PC-3 (cell line): Measurements from ENCODE around the gene TRIM23. TPM values are rescaled to one million over a fixed set of nuclear protein-coding genes. Genes with fewer than 3 reads are reported as not detected.
A peak's percentile ranks its signal among the peaks of the same experiment; 100 is the strongest.
"Not testable (repeated sequence)": the region's sequence is repeated elsewhere in the genome, so short reads cannot be mapped to it uniquely, and the experiment has no call there.

Source experiments
- ATAC-seq: fragments of 200-7000 bp; cut with Tn5 transposase; 2 replicates; pipeline ENCODE4 v1.9.1; 2020; ENCODE audit warnings: mild to moderate bottlenecking, moderate library complexity
- BruUV-seq: library from RNA; stranded (reverse); fragments of 400-500 nt; replicated peaks from 2 replicates; lab custom pipeline; 2021; lab: Mats Ljungman, UMichigan
- CTCF ChIA-PET: fragments of 300-600 bp; sonication (Branson Sonifier 250); formaldehyde crosslinking; loops from one replicate; lab custom pipeline; 2022; ENCODE audit warnings: antibody characterized with exemption; lab: Charles Lee
- POLR2A ChIA-PET: fragments of 300-600 bp; sonication (Branson Sonifier 250); formaldehyde crosslinking; loops from one replicate; lab custom pipeline; 2022; ENCODE audit warnings: antibody characterized with exemption; ENCODE audit not compliant: unreplicated experiment; lab: Charles Lee
- DNase-seq: peaks from one replicate; pipeline ENCODE4 v3.0.0-alpha.2; 2015
- H2AFZ ChIP-seq: fragments of 300-600 bp; sonication (generic); 2 replicates; pipeline ENCODE4 v1.6.0; 2016; ENCODE audit warnings: antibody characterized with exemption, low read length
- H3F3A ChIP-seq: fragments of 300-600 bp; sonication (generic); one replicate; pipeline ENCODE4 v1.6.0; 2017; ENCODE audit warnings: antibody characterized with exemption, low read length, control low read depth, mild to moderate bottlenecking; ENCODE audit not compliant: unreplicated experiment
- H3K27ac ChIP-seq: fragments of 300-600 bp; sonication (generic); 2 replicates; pipeline ENCODE4 v1.5.1; 2016; ENCODE audit warnings: mild to moderate bottlenecking, low read length
- H3K27me3 ChIP-seq: fragments of 300-600 bp; sonication (generic); 2 replicates; pipeline ENCODE4 v1.6.1; 2016; ENCODE audit warnings: low read length, mixed read lengths
- H3K36me3 ChIP-seq: fragments of 300-600 bp; sonication (generic); 2 replicates; pipeline ENCODE4 v1.6.1; 2016; ENCODE audit warnings: low read depth, mixed run types, low read length, mixed read lengths
- H3K4me1 ChIP-seq: fragments of 300-600 bp; sonication (generic); 2 replicates; pipeline ENCODE4 v1.5.1; 2016; ENCODE audit warnings: low read length; ENCODE audit not compliant: insufficient read depth
- H3K4me2 ChIP-seq: fragments of 300-600 bp; sonication (generic); 2 replicates; pipeline ENCODE4 v1.6.0; 2016; ENCODE audit warnings: low read length
- H3K4me3 ChIP-seq: fragments of 300-600 bp; sonication (generic); 2 replicates; pipeline ENCODE4 v1.5.1; 2016; ENCODE audit warnings: mild to moderate bottlenecking, low read length, mixed read lengths
- H3K79me2 ChIP-seq: fragments of 300-600 bp; sonication (generic); 2 replicates; pipeline ENCODE4 v1.6.1; 2017; ENCODE audit warnings: low read length, mixed read lengths
- H3K9ac ChIP-seq: fragments of 300-600 bp; sonication (generic); 2 replicates; pipeline ENCODE4 v1.6.0; 2016; ENCODE audit warnings: mild to moderate bottlenecking, low read length
- H3K9me2 ChIP-seq: fragments of 300-600 bp; sonication (generic); replicated peaks from 2 replicates; pipeline ENCODE4 v1.6.1; 2016; ENCODE audit warnings: mixed run types, low read length, mixed read lengths
- H3K9me3 ChIP-seq: fragments of 300-600 bp; sonication (generic); 2 replicates; pipeline ENCODE4 v1.6.1; 2016; ENCODE audit warnings: low read length, mixed read lengths
- H4K20me1 ChIP-seq: fragments of 300-600 bp; sonication (generic); 2 replicates; pipeline ENCODE4 v1.6.1; 2016; ENCODE audit warnings: low read length, mixed read lengths
- EZH2 ChIP-seq: fragments of 300-600 bp; sonication (generic); IDR thresholded peaks from one replicate; pipeline ENCODE4 v1.6.1; 2017; ENCODE audit warnings: antibody characterized with exemption, mild to moderate bottlenecking, low read length; ENCODE audit not compliant: unreplicated experiment
- EZH2phosphoT487 ChIP-seq: fragments of 300-600 bp; sonication (generic); IDR thresholded peaks from 2 replicates; pipeline ENCODE4 v1.6.1; 2018; ENCODE audit warnings: mild to moderate bottlenecking, antibody characterized with exemption, low read length, borderline replicate concordance
- intact Hi-C: fragments of 100-400 bp; cut with micrococcal nuclease; formaldehyde crosslinking; loops from 2 replicates; pipeline ENCODE4 v1.9.0; 2023
- total RNA-seq: library from RNA; depleted of rRNA; stranded (reverse); fragments of >200 nt; gene quantifications from 2 replicates; pipeline ENCODE4 v1.2.3, GENCODE V29; 2014
- TF ChIP-seq, protein P1 (sequence below): fragments of 300-600 bp; sonication (generic); conservative IDR thresholded peaks from 2 replicates; pipeline ENCODE4 v1.5.1; 2017; ENCODE audit warnings: antibody characterized with exemption, low read depth, mild to moderate bottlenecking, low read length

Gene TRIM23
- total RNA-seq, 1 experiment from 2014 or later, result 7.7 TPM

DNA sequence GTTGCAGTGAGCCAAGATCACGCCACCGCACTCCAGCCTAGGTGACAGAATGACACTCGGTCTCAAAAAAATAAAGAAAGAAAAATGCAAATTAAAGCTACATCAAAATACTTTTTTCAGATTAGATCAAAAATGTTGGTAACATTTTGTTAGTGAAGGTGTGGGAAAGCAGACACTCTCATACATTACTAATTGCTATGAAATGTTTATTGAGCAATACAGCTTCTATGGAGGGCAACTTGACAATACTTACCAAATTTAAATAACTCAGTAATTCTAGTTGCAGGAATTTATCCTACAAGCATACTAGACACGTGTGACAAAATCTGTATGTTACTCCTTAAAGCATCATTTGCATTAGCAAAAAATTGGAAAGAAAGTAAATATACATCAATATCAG, 4.1 kb downstream of the TRIM23 start:
- POLR2A ChIA-PET, result no interaction called here
- no peak for DNase-seq

DNA sequence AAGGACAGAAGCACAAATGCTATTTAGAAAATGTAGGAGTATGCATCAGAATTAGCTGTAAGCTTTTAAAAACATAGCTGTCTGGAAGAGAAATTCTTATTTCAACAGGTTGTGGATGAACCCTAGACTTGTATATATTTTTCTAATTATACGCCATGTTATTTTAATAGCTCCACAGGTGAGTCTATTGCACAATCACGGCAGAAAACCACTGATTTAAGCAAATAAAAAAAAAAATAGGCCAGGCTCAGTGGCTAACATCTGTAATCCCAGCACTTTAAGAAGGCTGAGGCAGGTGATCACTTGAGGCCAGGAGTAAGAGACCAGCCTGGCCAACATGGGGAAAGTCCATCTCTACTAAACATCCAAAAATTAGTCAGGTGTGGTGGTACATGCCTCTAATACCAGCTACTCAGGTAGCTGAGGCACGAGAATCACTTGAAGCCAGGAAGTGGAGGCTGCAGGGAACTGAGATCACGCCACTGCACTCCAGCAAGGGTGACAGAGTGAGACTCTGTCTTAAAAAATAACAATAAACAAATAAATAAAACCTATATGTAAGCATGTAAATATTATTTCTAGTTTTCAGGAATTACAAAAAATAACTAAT, 11.7 kb downstream of the TRIM23 start:
- intact Hi-C loops, result no loop called here
- 0 out of 2 replicates have a peak overlapping the region, but pooled peaks have one; percentile 13 for H3K4me2 ChIP-seq
- H3K9me3 ChIP-seq, result no peaks in the 10 kb centered on the region
- H3K79me2 ChIP-seq, result no peaks in the 10 kb centered on the region
- no peaks in the 10 kb centered on the region for H3K27me3 ChIP-seq
- DNase-seq (no peak), ATAC-seq (no peak)
- no peaks in the 10 kb centered on the region for H3F3A ChIP-seq
- no peaks in the 10 kb centered on the region for H3K9me2 ChIP-seq
- TF ChIP-seq EZH2, result no peak
- TF ChIP-seq, protein P1, sequence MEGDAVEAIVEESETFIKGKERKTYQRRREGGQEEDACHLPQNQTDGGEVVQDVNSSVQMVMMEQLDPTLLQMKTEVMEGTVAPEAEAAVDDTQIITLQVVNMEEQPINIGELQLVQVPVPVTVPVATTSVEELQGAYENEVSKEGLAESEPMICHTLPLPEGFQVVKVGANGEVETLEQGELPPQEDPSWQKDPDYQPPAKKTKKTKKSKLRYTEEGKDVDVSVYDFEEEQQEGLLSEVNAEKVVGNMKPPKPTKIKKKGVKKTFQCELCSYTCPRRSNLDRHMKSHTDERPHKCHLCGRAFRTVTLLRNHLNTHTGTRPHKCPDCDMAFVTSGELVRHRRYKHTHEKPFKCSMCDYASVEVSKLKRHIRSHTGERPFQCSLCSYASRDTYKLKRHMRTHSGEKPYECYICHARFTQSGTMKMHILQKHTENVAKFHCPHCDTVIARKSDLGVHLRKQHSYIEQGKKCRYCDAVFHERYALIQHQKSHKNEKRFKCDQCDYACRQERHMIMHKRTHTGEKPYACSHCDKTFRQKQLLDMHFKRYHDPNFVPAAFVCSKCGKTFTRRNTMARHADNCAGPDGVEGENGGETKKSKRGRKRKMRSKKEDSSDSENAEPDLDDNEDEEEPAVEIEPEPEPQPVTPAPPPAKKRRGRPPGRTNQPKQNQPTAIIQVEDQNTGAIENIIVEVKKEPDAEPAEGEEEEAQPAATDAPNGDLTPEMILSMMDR, result no peak
- no peak for TF ChIP-seq EZH2phosphoT487
- CTCF ChIA-PET, result no interaction called here
- H3K36me3 ChIP-seq, result no peaks in the 10 kb centered on the region
- no peak overlapping the region for H3K4me3 ChIP-seq
- POLR2A ChIA-PET, result no interaction called here
- no peak overlapping the region for H2AFZ ChIP-seq
- H3K4me1 ChIP-seq, result peaks cover 10% of the 10 kb centered on the region; the same call in 1 of the 2 replicates
- H4K20me1 ChIP-seq, result no peaks in the 10 kb centered on the region
- H3K27ac ChIP-seq, result no peak overlapping the region
- BruUV-seq, result no TSS peak
- no peak overlapping the region for H3K9ac ChIP-seq

More for the DNA sequence above, 4.1 kb downstream of the TRIM23 start:
- no peaks in the 10 kb centered on the region for H3K9me2 ChIP-seq
- H3K9ac ChIP-seq, result no peak overlapping the region
- CTCF ChIA-PET, result no interaction called here
- no TSS peak for BruUV-seq
- peaks cover 21% of the 10 kb centered on the region for H3K79me2 ChIP-seq
- no peak overlapping the region for H3K27ac ChIP-seq
- H2AFZ ChIP-seq, result no peak overlapping the region
- H3K4me2 ChIP-seq, result no peak overlapping the region
- TF ChIP-seq, protein P1, result no peak
- TF ChIP-seq EZH2 (no peak), EZH2phosphoT487 (no peak)
- no peaks in the 10 kb centered on the region for H3K9me3 ChIP-seq
- H3K4me3 ChIP-seq, result no peak overlapping the region
- no peaks in the 10 kb centered on the region for H3K27me3 ChIP-seq
- no peaks in the 10 kb centered on the region for H4K20me1 ChIP-seq
- no peaks in the 10 kb centered on the region for H3K36me3 ChIP-seq
- no peak for ATAC-seq
- H3K4me1 ChIP-seq, result 0 out of 2 replicates have a peak, but pooled peaks cover 7% of the 10 kb centered on the region
- intact Hi-C loops, result no loop called here
- no peaks in the 10 kb centered on the region for H3F3A ChIP-seq

DNA sequence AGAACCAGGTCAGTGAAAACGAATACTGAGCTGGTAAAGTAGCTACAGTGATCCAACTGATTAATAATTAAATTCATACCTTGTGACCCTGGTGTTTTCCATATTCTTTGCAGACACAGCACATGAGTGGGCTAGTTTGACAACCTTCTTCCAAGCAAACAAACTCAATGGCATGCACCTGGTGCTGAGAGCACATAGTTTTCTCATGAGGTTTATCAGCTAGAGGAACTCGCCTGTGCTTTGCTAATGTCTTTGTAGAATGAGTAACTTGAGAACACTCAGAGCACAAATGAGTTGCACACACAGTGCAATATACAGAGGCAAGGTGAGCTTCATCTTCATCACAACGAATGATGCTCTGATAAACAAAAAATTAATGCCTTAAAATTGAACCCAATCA, 12.6 kb downstream of the TRIM23 start:
- Histone ChIP-seq H3K4me1 (peaks cover 10% of the 10 kb centered on the region; the same call in 1 of the 2 replicates), H3K36me3 (no peaks in the 10 kb centered on the region), H2AFZ (no peak overlapping the region), H3K79me2 (no peaks in the 10 kb centered on the region), H3K4me2 (no peak overlapping the region), H4K20me1 (no peaks in the 10 kb centered on the region), H3K9me2 (no peaks in the 10 kb centered on the region), H3K27ac (no peak overlapping the region), H3K4me3 (no peak overlapping the region), H3K27me3 (no peaks in the 10 kb centered on the region), H3K9me3 (no peaks in the 10 kb centered on the region), H3F3A (no peaks in the 10 kb centered on the region), H3K9ac (no peak overlapping the region)
- intact Hi-C loops, result no loop called here
- ChIA-PET POLR2A (no interaction called here), CTCF (interaction anchor here (0.7 kb wide), 1 partner anchor 687 kb away, joined by 3 read pairs; no protein-coding TSS in a partner anchor)
- DNase-seq (peak; percentile 43), ATAC-seq (no peak)
- no TSS peak for BruUV-seq
- TF ChIP-seq EZH2, result no peak
- TF ChIP-seq, protein P1, result no peak
- no peak for TF ChIP-seq EZH2phosphoT487

DNA sequence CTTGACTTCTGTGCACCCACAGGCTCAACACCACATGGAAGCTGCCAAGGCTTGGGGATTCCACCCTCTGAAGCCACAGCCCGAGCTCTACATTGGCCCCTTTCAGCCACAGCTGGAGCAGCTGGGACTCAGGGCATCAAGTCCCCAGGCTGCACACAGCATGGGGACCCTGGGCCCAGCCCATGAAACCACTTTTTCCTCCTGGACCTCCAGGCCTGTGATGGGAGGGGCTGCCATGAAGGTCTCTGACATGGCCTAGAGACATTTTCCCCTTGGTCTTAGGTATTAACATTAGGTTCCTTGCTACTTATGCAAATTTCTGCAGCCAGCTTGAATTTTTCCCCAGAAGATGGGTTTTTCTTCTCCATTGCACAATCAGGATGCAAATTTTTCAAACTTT, 22.4 kb downstream of the TRIM23 start:
- H3K9ac ChIP-seq, H3K79me2 ChIP-seq, H3K4me3 ChIP-seq, H3K27me3 ChIP-seq, H3F3A ChIP-seq, ATAC-seq, CTCF ChIA-PET, intact Hi-C loops, BruUV-seq, H4K20me1 ChIP-seq, POLR2A ChIA-PET, H3K9me3 ChIP-seq, H3K9me2 ChIP-seq, H2AFZ ChIP-seq, H3K4me2 ChIP-seq, H3K4me1 ChIP-seq, H3K36me3 ChIP-seq, DNase-seq, H3K27ac ChIP-seq: not testable (repeated sequence)
